GM12873 (cell line): Measurements from ENCODE around the gene CTU2.

ENCODE experiments used
- TF ChIP-seq, protein P1 (sequence below): IDR thresholded peaks from 2 replicates; pipeline ENCODE4 v1.5.1; 2012; ENCODE audit warnings: low read depth, mild to moderate bottlenecking, moderate library complexity, low read length, control low read depth; ENCODE audit not compliant: insufficient read depth; ENCODE audit errors: missing control alignments

Gene CTU2

DNA sequence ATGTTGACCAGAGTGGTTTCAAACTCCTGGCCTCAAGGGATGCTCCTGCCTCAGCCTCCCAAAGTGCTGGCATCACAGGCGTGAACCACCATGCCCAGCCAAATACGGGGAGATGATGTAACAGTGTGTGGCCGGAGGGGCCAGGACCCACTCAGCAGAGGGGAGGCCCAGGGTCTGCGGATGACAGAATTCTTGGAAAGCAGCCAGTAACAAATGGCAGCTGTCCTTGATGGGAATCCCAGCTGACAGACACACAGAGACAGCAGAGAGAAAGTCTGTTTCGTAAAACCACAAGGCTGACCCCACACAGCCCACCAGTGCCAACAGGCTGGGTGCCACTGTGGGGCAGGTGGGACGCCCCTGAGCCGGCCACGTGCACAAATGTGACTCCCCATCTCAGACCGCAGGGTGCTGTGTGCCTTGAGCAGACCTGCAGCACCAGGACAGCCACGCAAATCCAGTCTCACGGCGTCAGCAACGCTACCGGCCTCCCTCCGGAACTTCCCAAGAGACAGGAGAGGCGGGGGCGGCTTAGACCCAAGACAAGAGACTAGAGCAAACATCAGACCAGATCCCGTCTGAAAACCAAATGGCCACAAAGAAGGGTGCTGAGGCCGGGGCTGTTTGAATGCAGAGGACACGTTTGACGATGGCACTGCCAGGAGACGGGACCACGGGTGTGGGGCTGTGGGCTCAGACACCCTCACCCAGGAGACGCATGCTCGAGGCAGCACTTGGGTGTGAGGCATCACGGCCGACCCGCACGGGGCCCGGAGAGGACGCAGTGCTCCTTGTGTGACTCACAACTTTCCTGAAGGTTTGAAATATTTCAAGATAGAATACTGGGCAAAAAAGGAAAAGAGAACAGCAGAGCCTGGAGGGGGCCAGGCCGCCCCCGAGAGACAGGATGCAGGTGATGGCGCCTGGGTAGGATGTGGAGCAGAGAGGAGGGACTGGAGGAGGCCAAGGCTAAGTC lies 24.6 kb downstream of the CTU2 start:
- TF ChIP-seq, protein P1, sequence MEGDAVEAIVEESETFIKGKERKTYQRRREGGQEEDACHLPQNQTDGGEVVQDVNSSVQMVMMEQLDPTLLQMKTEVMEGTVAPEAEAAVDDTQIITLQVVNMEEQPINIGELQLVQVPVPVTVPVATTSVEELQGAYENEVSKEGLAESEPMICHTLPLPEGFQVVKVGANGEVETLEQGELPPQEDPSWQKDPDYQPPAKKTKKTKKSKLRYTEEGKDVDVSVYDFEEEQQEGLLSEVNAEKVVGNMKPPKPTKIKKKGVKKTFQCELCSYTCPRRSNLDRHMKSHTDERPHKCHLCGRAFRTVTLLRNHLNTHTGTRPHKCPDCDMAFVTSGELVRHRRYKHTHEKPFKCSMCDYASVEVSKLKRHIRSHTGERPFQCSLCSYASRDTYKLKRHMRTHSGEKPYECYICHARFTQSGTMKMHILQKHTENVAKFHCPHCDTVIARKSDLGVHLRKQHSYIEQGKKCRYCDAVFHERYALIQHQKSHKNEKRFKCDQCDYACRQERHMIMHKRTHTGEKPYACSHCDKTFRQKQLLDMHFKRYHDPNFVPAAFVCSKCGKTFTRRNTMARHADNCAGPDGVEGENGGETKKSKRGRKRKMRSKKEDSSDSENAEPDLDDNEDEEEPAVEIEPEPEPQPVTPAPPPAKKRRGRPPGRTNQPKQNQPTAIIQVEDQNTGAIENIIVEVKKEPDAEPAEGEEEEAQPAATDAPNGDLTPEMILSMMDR, result no peak

DNA sequence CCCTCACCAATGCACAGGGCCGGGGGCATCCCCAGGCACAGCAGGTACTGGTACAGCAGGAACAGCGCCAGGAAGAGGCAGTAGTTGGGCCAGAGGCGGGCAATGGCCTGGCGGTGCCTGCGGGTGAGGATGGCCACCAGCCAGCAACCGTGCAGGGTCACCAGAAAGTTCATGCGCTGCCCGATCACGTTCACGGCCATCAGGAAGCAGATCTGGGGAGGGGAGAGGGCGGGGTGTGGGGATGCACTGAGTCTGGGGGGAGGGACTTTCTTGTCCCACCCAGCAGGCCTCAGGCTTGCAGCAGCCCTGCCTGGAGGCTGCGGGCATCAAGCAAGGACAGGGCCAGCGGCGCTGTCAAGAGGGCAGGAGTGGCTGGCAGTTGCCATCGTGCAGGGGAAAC lies 25.4 kb downstream of the CTU2 start:
- TF ChIP-seq, protein P1, result no peak

DNA sequence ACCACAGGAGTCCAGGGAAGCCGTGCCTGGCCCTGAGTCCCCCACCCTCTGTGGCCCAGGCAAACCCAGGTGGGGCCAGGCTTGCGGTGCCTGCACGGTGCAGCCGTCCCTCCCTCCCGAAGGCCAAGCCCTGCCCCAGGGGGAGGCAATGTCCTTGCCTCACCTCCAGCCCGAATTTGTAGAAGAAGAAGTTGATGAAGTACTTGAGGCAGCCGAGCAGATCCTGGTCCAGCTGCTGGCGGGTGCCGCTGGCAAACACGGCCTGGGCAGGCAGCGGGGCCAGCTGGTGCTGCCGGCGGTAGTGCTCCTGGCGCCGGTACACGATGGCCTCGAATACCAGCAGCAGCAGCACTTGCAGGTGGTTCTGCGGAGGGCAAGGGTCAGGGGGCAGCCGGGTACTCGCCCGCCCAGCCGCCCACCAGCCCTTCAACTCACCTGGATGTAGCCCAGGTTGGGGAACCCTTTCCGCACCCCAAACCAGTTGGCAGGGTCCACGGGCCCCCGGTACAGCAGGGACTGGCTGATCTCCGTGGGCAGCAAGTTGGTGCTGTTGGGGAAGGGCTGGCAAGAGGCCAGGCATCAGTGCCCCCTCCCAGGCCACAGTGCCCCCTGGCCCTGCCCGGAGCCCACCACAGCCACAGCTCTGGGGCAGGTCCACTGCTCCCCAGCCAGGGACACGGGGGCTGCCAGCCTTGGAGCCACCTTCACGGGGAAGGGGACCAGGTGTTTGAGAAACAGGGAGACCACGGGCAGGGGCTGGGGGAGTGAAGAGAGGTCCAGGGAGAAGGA lies 26.1 kb downstream of the CTU2 start:
- TF ChIP-seq, protein P1, result no peak

DNA sequence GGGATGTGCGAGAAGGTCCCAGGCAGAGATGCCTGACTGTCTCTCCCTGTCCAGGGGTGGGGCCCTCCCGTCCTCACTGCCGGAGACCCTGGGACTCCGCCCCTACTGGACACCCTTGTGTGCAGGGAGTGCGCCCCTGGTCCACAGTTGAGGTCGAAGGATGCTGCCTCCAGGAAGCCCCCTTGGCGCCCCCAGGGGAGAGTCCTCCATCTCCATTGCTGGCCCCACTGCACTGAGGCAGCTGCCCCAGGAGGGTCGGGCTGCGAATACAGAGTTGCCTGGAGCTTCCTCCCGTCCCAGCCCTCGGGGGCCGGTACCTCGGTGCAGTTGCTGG lies 26.6 kb downstream of the CTU2 start:
- TF ChIP-seq, protein P1, result no peak

DNA sequence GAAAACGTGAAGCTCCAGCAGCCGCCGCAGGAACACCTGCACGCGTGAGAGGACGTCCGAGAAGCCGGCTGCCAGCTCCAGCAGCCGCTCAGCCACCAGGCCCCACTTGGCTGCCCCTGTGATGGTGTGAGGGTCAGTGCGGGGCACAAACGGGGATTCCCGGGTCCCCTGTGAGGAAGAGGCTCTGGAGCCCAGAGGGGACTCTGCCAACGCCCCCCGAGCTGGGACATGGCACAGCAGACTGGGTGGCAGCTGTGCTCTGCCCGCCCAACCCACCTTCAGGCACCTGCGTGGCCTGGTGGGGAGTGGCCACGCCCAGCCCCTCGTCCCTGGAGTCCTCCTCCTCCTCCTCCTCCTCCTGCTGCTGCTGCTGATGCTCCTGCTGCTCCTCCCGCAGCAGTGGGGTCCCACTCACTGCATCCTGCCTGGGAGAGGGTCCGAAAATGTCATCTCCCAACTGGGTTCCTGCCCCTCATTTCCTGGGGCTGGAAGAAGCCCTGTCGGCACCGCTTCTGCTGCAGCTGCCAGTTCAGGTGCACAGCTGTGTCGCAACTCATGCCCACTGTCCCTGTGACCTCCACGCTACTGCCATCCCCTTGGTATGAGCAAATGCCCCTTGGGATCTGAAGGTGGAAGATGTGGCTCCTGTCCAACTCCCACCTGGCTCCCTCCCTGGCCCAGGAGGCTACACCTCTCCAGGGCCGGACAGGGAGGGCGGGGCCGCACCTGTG lies 27.5 kb downstream of the CTU2 start:
- TF ChIP-seq, protein P1, result no peak

DNA sequence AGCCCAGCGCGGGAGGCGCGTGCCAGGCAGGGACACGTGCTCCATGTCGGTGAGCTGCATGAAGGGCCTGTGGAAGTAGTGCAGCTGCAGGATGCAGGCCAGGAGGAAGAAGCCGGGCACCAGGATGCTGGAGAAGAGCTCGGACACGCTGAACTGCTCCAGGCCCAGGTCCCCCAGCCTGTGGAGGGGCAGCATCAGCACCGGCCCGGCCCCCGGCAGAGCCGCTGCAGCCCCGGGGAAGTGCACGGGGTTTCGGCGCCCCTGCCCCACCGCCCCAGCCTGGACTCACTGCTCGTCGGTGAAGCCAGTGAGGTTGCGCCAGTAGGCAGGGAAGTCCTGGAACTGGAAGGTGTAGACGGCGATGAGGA lies 28.0 kb downstream of the CTU2 start:
- TF ChIP-seq, protein P1, result no peak

DNA sequence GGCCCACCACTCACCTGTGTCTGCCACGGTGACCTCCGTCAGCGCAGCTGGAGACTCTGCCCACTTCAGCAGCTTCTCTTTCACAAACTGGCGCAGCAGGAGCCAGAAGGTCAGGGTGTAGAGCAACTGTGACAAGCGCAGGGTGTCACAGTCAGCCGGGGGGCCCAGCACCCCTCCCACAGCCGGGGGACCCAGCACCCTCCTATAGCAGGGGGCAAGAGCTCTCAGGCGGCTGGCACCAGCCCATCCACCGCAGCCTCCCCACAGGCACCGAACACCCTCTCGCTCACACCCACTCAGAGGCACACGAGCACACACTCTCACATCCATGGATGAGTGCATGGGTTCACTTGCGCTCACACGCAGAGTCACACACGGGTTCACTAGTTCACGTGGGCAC lies 28.8 kb downstream of the CTU2 start:
- TF ChIP-seq, protein P1, result no peak
